GM18870 (cell line): Measurements from ENCODE around the gene ROBO1.

Source experiments
- ATAC-seq: cut with Tn5 transposase; IDR thresholded peaks from one replicate; pipeline ENCODE4 v1.9.1; 2021; ENCODE audit warnings: moderate library complexity; ENCODE audit not compliant: unreplicated experiment

The ROBO1 gene

DNA sequence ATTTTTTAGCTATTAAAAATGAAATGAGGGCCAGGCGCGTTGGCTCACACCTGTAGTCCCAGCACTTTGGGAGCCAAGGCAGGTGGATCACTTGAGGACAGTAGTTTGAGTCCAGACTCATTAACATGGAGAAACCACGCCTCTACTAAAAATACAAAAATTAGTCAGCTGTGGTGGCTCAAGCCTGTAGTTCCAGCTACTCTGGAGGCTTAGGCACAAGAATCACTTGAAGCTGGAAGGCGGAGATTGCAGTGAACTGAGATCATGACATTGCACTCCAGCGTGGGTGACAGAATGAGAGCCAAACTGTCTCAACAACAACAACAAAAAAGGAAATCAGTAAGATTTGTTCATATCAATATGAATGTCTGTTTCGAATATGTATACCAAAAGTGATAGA lies 517.1 kb downstream of the ROBO1 start:
- ATAC-seq: no peak

DNA sequence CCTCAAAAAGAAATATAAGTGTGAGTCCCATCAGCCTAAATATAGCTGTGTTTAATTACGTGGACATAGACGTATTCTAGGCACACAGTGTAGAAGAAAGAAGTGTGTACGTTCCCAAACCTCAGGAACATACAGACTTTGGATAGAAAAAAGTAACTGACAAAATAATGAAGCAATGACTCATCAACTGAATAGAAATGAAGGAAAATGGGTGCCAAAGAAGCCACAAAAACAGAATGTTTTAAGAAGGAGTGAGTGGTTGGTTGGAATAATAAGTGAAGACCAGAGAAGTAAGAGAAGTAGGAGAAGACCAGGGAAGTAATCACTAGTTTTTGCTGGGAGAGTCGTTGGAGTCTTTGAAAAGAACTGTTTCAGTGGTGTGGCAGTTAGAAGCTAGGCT lies 518.1 kb downstream of the ROBO1 start:
- ATAC-seq: no peak

DNA sequence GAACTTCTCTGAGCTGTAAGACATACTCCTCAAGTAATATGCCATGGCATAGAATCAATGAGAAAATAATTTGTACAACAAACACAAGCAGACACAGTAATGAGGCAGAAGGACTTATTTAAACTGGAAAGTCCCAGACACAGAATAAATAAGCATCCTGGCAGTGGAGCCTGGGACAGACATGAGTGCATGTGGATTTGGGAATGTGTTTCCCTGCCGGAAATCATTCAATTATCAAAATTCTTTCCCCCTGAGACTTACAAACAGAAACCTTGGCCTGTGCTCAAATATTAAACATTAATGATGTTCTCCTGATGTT lies 520.1 kb downstream of the ROBO1 start:
- no peak for ATAC-seq

DNA sequence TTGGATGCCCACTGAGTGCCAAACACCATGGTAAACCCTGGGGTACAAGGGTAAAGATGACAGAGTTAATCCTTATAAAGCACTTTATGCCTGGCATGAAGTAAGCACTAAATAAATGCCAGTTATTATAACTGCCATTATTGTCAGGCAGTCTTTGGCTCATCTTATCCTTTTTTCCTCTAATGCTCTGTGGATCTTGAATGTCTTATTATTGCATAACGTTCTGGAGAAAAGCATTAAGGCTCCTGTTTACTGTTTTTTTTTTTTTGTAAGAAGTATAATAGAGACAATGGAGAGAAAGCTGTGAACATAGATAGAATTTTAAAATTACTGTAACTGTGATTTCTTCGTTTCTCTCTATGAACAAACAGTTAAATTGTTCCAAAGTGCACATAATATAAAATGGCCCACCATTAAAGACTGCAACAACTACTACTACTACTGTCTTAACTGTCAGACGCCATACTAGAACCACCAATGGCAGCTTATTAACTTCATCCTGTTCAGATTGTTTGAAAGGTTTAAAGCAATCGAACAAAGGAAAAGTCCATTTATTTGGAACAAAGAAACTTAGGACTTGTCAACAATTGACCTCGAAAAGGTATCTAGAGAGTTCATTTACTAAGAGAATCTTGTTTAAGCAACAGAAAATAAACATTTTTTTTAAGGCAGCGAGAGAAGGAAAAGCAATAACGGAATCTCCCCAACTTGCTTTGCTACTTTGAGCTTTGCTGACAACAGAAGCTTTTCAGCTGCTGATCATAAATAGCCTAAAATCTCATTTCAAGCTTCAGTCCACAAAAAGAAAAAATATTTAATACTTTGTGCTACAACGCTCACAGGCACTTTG lies 520.7 kb downstream of the ROBO1 start:
- ATAC-seq: no peak

DNA sequence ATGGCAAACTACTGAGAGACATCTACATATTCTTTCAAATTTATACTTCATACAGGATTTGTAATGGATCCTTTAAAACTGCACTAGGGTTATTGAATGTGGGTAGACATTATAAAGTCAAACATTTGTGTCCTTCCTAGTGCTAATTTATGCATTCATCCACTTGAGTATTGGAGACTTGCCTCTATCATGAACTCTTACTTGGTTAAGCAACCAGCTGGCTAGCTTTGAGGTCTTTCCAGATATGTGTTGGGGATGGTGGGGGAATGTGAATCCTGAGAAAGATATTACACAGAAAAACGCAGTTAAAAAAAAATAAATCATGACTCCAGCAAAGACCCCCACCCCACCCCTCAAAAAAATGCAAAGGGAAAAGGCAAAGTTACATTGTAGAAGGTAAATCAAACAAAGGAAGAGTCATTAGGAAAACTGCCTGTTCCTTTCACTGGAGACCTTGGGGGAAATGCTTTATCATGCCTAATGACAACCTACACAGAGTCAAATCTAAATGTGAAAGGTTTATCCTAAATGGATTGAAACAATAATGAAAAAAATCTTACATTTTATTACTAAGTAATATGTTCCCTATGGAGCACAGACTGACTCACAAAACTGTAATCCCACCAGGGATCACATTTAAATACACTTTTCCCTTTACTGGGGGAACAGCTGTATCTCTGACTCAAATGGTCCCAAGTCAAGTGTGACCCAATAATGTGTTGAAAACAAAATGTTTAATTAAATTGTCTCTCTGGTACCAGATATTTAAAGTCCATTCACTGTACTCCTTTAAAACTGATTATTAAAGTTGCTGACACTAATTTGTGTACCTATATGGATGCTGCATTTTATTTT lies 522.3 kb downstream of the ROBO1 start:
- ATAC-seq: no peak

DNA sequence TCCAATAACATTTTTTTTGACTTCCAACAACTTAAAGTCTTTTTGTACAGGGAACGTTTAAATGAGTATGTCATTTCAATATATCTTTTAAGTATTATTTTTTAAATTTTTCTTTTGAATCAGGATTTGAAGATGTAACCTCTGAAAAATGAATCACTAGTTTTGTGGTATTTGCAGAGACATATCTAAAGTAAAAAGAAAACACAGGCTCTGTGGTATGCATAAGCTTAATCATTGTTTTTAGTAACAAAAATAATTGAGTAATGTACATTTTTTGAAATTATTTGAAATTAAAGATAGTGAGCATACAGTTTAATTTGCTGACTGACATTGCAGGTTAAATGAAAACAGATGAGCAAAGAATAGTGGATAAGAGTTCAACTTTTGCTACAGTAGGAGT lies 531.3 kb downstream of the ROBO1 start:
- ATAC-seq: no peak

DNA sequence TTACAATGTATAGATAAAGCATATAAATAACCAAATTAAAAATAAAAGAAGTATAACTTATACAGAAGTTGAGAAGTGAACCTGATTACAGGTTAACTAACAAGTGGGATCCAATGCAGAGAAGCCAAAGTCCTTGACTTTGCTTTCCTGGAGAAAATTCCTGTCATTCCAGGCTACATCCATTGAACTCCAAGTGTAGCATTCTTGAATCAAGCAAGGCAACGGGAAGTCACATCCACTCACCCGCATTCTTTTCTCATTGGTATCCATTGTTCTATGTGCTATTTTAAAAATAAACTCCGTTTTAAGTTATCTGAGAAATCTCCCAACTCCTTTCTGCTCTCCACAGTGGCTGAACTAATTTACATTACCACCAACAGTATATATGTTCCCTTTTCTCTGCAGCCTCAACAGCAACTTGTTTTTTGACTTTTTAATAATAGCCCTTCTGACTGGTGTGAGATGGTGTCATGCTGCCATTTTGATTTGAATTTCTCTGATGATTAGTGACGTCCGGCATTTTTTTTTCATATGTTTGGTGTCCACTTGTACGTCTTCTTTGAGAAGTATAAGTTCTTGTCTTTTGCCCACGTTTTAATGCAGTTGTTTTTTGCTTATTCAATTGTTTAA lies 534.3 kb downstream of the ROBO1 start:
- ATAC-seq: no peak

DNA sequence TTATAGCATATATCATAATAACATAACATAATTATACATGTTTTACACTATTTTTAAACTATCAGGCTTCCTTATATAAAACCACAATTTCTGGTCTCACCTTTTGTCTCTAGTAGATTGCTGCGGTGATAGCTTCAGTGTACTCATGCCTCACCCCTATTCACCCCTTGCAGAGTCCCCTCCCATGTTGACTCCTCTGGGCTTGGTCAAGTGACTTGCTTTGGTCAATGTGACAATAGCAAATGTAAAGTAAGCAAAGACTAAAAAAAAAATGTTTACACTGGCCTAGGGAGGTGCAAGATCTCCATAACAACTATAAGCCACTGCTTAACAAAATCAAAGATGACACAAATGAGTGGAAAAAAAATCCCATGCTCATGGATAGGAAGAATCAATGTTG lies 537.5 kb downstream of the ROBO1 start:
- ATAC-seq: no peak

DNA sequence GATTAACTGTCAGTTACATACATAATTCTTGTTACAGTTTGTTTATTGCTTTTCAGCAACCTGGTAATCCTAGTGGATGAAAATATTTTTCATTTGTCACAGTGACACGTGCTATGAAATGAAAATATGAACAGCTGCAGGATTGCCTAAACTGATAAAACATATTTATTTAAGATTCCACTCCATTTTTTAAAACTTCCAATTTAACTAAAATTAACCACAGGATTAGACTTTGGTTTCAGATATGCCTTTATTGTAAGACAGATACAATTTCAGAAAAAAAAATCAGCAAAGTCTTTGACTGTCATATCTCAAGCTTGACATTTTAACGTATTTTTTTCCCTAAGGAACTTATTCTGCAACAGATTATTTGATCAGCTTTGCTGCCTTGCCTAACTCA lies 550.7 kb downstream of the ROBO1 start:
- ATAC-seq: no peak

DNA sequence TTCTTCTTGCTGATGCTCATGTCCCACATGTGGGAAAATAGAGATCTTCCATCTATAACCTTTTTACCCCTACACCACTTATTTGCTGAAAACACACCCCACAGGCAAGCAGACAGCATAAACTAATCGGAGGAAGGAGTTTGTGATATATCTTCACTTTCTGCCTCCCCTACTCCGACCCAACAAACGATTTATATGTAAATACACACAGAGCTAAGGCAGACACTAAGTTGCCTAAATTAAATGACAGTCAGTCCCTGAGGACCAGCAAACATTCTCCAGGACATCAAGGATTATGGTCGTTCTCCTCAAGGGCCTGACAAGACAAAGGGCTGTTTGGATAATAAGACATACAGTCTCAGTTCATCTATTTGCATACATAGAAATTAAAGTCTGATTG lies 552.5 kb downstream of the ROBO1 start:
- no peak for ATAC-seq

DNA sequence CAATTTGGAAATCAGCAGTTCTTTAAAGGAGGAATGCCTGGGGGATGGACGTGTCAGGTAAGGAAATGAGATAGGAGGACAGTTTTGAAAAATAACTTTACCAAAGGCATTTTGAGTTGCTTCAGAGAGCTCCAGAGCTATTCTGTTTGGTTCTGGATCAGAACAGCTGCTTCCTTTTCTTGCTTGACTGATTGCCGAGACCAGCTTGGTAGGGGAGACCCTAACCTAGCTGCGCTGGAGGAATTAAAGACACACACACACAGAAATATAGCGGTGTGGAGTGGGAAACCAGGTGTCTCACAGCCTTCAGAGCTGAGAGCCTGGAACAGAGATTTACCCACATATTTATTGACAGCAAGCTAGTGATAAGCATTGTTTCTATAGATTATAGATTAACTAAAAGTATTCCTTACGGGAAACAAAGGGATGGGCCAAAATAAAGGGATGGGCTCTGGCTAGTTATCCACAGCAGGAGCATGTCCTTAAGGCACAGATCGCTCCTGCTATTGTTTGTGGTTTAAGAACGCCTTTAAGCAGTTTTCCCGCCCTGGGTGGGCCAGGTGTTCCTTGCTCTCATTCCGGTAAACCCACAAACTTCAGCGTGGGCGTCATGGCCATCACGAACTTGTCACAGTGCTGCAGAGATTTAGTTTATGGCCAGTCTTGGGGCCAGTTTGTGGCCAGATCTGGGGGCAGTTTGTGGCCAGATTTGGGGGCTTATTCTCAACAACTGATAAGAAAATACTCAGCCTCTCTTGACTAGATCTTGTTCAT lies 556.0 kb downstream of the ROBO1 start:
- ATAC-seq: no peak

DNA sequence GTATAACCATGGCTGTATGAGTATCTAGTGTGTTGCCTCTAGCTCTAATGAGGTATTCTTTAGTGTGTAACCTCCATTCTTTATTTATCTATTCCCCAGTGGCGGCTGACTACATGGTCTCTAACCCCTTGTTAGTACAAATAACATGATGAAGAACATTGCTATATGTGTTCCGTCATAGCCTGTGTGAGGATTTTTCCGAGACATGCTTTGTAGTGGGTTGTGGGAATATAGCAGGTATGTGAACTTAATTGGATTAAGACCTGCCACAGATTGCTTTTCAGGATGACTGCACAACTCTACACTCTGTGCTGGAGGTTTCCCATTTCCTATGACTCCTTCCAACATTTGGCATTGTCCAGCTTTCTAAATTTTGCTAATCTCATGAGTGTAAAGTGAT lies 563.4 kb downstream of the ROBO1 start:
- ATAC-seq: no peak

DNA sequence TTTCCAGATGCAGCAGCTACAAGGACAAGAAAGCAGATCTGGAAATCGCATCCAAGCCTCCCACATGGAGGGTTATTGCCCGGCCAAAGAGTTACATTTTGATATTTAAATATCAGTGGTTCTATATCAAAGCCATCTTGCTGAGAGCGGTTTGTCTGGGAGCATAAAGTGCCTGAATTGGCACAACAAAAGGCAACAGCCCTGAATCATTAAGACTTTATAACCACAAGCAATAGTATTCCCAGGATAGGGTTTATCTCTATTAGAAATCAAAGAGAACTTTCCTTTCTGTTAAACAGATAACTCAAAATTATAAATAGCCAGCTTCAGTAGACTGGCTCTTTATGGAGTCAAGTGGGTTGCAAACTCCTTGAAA lies 564.7 kb downstream of the ROBO1 start:
- no peak for ATAC-seq

DNA sequence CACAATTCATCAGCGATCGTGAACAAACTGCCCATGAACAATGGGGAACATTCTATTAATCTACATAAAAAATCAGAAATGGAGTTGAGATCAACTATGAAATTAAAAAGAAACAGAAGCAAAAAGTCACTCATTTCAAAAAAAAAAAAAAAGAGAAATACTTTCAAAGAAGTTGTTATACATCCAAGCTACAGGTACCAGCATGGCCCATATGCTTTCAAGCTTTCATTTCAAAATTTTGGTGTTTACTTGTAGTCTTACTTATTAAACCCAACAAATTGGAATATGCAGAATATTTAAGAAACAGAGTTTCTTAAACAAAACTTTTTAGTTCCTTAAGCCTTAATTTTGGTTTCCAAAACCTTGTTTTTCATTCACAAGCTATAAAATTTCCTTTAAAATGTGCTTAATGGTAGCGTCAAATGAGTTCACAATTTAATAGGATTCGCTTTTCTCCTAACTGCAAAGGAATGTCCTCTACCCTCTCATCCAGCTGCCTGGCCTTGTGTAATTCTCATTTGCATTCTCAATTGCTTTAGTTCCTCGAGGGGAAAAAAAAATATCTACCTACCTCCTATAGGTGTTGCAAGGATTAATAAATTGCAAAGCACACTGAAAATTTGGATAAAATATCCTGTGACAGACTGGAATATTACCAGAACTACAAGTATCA lies 565.2 kb downstream of the ROBO1 start:
- ATAC-seq: no peak

DNA sequence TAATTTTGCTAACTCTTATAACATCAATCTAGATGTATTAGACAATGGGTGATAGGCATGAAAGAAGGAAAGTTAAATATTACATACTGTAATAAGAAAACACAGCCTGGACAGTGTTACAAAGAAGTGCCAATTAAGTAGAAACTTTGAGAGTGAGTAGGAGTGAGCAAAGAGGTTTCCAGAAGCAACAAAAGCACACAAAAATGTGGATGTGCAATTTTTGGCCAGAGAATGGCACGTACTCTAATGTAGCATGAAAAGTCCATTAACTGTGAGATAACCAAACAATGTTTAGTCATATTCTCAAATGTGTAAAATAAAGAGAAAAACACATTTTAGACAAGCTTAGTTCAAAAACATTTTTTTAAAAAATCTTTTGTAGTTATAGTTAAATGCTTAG lies 567.3 kb downstream of the ROBO1 start:
- no peak for ATAC-seq

DNA sequence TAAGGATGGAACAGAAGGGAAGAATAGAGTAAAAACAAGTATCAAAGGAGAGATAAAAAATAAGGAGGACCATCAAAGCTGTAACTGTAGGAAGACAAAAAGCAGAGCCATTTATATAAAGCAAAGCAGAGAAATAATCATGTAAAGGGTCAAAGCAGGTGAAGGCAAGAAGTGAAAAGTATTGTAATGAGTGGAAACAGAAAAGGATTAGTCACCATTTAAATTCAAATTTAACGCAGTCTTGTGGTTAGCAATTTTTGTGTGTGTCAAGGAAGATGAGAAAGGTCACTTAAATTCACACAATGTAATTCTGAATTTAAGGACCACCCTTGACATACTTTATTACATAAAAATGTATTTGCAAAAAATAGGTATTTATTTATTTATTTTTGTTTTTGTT lies 567.8 kb downstream of the ROBO1 start:
- no peak for ATAC-seq

DNA sequence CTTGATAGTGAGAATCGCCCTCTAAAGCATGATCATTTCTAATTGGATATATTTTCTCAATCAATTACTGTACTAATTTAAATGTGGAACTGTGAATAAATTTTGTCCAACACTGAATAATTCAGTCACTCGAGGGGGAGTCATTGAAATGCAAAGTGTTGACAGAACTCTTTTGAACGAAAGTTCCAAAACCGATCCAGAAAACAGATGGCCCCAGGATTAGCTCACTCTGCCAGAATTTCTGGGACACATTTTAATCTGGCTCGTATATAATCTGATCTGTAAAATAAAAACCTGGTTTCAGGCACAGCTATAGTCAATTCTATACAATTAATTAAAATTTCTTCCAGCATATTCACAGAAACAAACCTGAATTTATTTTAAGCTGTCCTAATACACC lies 580.4 kb downstream of the ROBO1 start:
- ATAC-seq: no peak

DNA sequence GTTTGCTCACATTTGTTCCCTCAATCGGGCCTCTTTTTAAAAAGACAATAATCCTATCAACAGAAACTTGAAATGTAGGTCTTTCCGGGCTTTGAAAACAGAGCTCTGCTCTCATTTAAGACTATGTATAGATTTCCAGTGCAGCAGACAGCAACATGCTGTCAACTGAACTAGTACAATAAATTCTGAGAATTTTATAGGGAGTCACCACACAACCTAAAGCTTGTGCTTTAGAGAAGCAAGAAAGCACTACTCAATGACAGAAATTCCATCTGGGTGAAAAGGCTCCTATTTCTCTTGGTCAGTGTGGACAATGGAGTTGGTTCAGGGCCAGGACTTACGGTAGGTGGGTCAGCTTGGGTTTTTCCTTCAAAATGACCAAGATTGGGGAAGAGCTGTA lies 583.5 kb downstream of the ROBO1 start:
- no peak for ATAC-seq

DNA sequence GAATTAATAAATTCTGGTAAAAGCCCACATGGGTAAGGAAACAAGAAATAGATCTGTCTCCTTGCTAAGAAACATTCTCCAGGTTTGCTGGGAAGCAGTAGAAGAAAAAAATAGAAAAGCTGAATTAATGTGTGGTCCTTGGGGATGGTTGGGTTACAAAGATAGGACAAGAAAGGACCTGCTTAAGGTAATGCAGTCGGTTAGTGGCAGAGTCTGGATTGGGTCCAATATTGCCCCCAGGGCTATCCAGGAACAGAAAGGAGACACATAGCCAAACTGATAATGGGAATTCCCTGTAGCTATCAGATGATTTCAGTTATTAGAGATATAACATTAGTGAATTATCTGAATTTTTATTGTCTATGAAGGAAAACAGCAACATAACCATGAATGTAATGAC lies 584.3 kb downstream of the ROBO1 start:
- no peak for ATAC-seq

DNA sequence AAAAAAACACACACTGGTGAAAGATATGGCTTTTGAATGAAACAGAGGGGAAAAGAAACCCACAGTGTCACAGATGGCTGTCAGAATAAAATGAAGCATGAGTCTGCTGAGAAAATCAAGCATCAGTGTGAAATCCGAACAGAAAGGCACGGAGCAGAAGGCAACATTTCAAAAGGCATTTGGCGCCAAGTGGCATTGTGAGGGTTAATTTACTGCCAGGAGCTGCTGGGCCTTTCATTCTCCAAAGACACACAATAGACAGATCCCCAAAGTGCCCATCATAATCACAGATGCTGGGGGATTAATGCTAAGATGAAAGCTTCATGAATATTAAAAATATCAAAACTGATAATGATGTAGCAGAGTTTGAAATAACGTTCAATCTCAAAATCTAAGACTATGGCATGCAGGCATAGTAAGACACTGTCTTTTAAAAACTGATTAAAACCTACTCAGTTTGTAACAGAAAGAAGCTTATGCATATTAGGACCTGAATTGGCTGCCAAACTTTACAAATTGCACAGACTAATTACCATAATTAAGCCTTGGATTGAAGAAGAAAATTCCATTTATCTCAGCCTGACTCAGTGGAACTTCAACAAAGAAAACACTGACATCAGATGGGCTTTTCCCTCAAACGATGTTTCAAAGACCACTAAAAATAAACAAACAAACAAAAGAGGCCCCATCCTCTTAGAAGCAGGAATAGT lies 589.2 kb downstream of the ROBO1 start:
- ATAC-seq: no peak
